K562 (cell line): ENCODE results near the gene PPWD1. TPM values are rescaled to one million over a fixed set of nuclear protein-coding genes. Genes with fewer than 3 reads are reported as not detected.

Experiments used
- ILF3 ChIP-seq: fragments of 450-650 bp; IDR thresholded peaks from 2 replicates; pipeline ENCODE4 v1.6.1; 2018; ENCODE audit warnings: antibody characterized with exemption, mild to moderate bottlenecking, moderate library complexity, borderline replicate concordance
- ILK ChIP-seq: fragments of 450-650 bp; IDR thresholded peaks from 2 replicates; pipeline ENCODE4 v1.6.1; 2016; ENCODE audit warnings: missing genetic modification characterization, low read depth, mild to moderate bottlenecking, missing compliant biosample characterization, moderate library complexity, borderline replicate concordance
- ZNF507 ChIP-seq: conservative IDR thresholded peaks from 2 replicates; pipeline ENCODE4 v1.6.1; 2017; ENCODE audit warnings: missing genetic modification characterization, missing compliant biosample characterization
- polyA plus RNA-seq, 8 experiments: library from polyadenylated mRNA; depleted of rRNA in 4 of 8; stranded (reverse) in 5 of 8; unstranded in 3 of 8; fragments of >200 nt; fragmentation: Nextera tagmentation in 2 of 8; fragmentation: Illumina TruSeq in 1 of 8; extraction: Ambion mirVana in 2 of 8; extraction: Trizol in 1 of 8; gene quantifications; 2 replicates each; pipeline versions ENCODE4 v1.2.1 to v1.2.3, GENCODE V29; 2011 to 2014; ENCODE audit warnings: inconsistent platforms in 1 of 8, missing spikeins in 1 of 8
- total RNA-seq, 7 experiments: library from RNA; depleted of rRNA in 6 of 7; stranded (reverse); fragments of >200 nt in 6 of 7; fragmentation: Illumina TruSeq in 2 of 7; extraction: Trizol in 2 of 7; gene quantifications; 2 replicates each; pipeline versions ENCODE4 v1.2.1 to v1.2.3, GENCODE V29; 2011 to 2021; ENCODE audit warnings: low replicate concordance in 1 of 7
- TF ChIP-seq, protein P1 (sequence below): fragments of 250-450 bp; sonication (Bioruptor Pico); IDR thresholded peaks from 2 replicates; pipeline ENCODE4 v1.4.0; 2020
- TF ChIP-seq, protein P2 (sequence below): fragments of 200-600 bp; sonication (generic); IDR thresholded peaks from one replicate; pipeline ENCODE4 v1.6.1; 2012; ENCODE audit warnings: mild to moderate bottlenecking, low read depth, low read length, inconsistent platforms

The PPWD1 gene
- total and polyA plus RNA-seq, 9 of the 15 experiments (the other 6 are each of a cell fraction or from before 2014, with no cell fraction given) = 24.1 to 89.2 (median 51.4) TPM

DNA sequence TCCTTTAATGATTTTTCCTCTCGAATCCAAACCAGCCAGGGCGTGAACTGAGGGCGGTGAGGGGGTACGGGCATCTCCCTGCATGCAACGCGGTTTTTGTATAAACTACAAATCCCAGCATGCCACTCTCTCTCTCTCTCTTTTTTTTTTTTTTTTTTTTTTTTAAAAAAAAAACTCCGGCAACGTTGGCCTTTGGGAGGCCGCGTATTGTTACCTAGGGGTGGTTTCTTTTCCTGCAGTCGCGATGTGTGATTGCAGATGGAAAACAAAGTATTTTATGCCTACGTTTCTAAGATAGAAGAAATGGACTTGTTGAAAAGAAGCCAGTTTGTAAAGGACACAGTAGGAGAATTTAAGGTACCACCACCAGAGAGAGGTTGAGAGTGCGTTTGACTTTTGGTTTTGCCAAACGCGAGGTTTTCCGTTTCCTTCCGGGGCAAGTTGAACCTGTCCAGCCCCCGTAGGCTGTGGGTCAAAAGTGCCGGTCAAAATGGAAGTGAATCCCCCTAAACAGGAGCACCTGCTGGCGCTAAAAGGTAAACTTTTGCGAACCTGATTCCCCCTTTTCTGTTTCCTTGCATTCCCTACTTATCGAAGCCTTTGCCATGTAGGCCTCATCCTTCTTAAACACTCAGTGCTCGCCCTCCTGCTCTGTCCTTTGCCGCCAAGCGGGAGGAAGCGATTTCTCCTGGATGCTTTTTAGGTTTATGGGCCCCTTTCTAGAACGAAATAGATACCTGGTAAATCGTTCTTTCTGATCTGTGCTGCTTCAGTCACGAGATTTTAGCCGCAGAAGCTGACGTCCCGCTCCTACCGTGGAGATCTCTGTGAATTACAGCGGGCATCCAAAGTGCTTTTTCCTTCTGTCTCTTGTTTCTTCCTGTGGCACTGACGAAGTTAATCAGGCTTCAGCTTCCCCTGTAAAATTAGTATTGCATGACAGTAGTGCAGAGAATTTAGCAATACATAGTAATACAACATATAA is 61.8 kb downstream of the PPWD1 start, which contains the start of the genes SHLD3 and TRAPPC13 (continued):
- TF ChIP-seq, protein P1, sequence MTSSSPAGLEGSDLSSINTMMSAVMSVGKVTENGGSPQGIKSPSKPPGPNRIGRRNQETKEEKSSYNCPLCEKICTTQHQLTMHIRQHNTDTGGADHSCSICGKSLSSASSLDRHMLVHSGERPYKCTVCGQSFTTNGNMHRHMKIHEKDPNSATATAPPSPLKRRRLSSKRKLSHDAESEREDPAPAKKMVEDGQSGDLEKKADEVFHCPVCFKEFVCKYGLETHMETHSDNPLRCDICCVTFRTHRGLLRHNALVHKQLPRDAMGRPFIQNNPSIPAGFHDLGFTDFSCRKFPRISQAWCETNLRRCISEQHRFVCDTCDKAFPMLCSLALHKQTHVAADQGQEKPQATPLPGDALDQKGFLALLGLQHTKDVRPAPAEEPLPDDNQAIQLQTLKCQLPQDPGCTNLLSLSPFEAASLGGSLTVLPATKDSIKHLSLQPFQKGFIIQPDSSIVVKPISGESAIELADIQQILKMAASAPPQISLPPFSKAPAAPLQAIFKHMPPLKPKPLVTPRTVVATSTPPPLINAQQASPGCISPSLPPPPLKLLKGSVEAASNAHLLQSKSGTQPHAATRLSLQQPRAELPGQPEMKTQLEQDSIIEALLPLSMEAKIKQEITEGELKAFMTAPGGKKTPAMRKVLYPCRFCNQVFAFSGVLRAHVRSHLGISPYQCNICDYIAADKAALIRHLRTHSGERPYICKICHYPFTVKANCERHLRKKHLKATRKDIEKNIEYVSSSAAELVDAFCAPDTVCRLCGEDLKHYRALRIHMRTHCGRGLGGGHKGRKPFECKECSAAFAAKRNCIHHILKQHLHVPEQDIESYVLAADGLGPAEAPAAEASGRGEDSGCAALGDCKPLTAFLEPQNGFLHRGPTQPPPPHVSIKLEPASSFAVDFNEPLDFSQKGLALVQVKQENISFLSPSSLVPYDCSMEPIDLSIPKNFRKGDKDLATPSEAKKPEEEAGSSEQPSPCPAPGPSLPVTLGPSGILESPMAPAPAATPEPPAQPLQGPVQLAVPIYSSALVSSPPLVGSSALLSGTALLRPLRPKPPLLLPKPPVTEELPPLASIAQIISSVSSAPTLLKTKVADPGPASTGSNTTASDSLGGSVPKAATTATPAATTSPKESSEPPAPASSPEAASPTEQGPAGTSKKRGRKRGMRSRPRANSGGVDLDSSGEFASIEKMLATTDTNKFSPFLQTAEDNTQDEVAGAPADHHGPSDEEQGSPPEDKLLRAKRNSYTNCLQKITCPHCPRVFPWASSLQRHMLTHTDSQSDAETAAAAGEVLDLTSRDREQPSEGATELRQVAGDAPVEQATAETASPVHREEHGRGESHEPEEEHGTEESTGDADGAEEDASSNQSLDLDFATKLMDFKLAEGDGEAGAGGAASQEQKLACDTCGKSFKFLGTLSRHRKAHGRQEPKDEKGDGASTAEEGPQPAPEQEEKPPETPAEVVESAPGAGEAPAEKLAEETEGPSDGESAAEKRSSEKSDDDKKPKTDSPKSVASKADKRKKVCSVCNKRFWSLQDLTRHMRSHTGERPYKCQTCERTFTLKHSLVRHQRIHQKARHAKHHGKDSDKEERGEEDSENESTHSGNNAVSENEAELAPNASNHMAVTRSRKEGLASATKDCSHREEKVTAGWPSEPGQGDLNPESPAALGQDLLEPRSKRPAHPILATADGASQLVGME (CRISPR knock-in tag) = no peak
- TF ChIP-seq, protein P2, sequence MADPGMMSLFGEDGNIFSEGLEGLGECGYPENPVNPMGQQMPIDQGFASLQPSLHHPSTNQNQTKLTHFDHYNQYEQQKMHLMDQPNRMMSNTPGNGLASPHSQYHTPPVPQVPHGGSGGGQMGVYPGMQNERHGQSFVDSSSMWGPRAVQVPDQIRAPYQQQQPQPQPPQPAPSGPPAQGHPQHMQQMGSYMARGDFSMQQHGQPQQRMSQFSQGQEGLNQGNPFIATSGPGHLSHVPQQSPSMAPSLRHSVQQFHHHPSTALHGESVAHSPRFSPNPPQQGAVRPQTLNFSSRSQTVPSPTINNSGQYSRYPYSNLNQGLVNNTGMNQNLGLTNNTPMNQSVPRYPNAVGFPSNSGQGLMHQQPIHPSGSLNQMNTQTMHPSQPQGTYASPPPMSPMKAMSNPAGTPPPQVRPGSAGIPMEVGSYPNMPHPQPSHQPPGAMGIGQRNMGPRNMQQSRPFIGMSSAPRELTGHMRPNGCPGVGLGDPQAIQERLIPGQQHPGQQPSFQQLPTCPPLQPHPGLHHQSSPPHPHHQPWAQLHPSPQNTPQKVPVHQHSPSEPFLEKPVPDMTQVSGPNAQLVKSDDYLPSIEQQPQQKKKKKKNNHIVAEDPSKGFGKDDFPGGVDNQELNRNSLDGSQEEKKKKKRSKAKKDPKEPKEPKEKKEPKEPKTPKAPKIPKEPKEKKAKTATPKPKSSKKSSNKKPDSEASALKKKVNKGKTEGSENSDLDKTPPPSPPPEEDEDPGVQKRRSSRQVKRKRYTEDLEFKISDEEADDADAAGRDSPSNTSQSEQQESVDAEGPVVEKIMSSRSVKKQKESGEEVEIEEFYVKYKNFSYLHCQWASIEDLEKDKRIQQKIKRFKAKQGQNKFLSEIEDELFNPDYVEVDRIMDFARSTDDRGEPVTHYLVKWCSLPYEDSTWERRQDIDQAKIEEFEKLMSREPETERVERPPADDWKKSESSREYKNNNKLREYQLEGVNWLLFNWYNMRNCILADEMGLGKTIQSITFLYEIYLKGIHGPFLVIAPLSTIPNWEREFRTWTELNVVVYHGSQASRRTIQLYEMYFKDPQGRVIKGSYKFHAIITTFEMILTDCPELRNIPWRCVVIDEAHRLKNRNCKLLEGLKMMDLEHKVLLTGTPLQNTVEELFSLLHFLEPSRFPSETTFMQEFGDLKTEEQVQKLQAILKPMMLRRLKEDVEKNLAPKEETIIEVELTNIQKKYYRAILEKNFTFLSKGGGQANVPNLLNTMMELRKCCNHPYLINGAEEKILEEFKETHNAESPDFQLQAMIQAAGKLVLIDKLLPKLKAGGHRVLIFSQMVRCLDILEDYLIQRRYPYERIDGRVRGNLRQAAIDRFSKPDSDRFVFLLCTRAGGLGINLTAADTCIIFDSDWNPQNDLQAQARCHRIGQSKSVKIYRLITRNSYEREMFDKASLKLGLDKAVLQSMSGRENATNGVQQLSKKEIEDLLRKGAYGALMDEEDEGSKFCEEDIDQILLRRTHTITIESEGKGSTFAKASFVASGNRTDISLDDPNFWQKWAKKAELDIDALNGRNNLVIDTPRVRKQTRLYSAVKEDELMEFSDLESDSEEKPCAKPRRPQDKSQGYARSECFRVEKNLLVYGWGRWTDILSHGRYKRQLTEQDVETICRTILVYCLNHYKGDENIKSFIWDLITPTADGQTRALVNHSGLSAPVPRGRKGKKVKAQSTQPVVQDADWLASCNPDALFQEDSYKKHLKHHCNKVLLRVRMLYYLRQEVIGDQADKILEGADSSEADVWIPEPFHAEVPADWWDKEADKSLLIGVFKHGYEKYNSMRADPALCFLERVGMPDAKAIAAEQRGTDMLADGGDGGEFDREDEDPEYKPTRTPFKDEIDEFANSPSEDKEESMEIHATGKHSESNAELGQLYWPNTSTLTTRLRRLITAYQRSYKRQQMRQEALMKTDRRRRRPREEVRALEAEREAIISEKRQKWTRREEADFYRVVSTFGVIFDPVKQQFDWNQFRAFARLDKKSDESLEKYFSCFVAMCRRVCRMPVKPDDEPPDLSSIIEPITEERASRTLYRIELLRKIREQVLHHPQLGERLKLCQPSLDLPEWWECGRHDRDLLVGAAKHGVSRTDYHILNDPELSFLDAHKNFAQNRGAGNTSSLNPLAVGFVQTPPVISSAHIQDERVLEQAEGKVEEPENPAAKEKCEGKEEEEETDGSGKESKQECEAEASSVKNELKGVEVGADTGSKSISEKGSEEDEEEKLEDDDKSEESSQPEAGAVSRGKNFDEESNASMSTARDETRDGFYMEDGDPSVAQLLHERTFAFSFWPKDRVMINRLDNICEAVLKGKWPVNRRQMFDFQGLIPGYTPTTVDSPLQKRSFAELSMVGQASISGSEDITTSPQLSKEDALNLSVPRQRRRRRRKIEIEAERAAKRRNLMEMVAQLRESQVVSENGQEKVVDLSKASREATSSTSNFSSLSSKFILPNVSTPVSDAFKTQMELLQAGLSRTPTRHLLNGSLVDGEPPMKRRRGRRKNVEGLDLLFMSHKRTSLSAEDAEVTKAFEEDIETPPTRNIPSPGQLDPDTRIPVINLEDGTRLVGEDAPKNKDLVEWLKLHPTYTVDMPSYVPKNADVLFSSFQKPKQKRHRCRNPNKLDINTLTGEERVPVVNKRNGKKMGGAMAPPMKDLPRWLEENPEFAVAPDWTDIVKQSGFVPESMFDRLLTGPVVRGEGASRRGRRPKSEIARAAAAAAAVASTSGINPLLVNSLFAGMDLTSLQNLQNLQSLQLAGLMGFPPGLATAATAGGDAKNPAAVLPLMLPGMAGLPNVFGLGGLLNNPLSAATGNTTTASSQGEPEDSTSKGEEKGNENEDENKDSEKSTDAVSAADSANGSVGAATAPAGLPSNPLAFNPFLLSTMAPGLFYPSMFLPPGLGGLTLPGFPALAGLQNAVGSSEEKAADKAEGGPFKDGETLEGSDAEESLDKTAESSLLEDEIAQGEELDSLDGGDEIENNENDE = no peak
- TF ChIP-seq ILK (tag) (no peak), ZNF507 (tag) (no peak), ILF3 (no peak)
